Fibroblast of mammary gland (primary cell): Measurements from ENCODE around the gene HOXB9.

ENCODE experiments used
- DNase-seq: peaks from one replicate; pipeline ENCODE4 v3.0.0-alpha.2; 2010; ENCODE audit warnings: low read depth
- H3K4me3 ChIP-seq: 2 replicates; pipeline ENCODE4 v1.5.1; 2011; ENCODE audit warnings: low read depth, mild to moderate bottlenecking, low read length, moderate library complexity; ENCODE audit not compliant: control insufficient read depth
- CTCF ChIP-seq: conservative IDR thresholded peaks from 2 replicates; pipeline ENCODE4 v1.5.1; 2011; ENCODE audit warnings: low read depth, low read length, inconsistent platforms; ENCODE audit not compliant: control insufficient read depth, insufficient read depth

Gene HOXB9

GRCh38 chr17:48631693-48632578 lies 5.8 kb upstream of the HOXB9 start:
- H3K4me3 ChIP-seq = no peak overlapping the region
- no peak for DNase-seq
- no peak for TF ChIP-seq CTCF

- DNase-seq = no peak
- TF ChIP-seq CTCF = no peak
- no peak overlapping the region for H3K4me3 ChIP-seq
Observed at GRCh38 chr17:48630925-48631692, 5.0 kb upstream of the HOXB9 start.

- no peak for DNase-seq
- H3K4me3 ChIP-seq = no peak overlapping the region
- TF ChIP-seq CTCF = no peak
Observed at GRCh38 chr17:48630009-48630924, 4.1 kb upstream of the HOXB9 start.

GRCh38 chr17:48629411-48629759 lies 3.2 kb upstream of the HOXB9 start:
- H3K4me3 ChIP-seq = no peak overlapping the region
- no peak for DNase-seq
- TF ChIP-seq CTCF = no peak

- TF ChIP-seq CTCF = no peak
- no peak overlapping the region for H3K4me3 ChIP-seq
- no peak for DNase-seq
Observed at GRCh38 chr17:48628649-48629410, 2.7 kb upstream of the HOXB9 start.
